ENCODE measurements around the gene MPO. TPM values are rescaled to one million over a fixed set of nuclear protein-coding genes. Genes with fewer than 3 reads are reported as not detected.

The MPO gene
- total and polyA plus RNA-seq, 2 donors (not counting 1 experiment from before 2014, with no cell fraction given): 0.07 TPM; not detected in 1

DNA sequence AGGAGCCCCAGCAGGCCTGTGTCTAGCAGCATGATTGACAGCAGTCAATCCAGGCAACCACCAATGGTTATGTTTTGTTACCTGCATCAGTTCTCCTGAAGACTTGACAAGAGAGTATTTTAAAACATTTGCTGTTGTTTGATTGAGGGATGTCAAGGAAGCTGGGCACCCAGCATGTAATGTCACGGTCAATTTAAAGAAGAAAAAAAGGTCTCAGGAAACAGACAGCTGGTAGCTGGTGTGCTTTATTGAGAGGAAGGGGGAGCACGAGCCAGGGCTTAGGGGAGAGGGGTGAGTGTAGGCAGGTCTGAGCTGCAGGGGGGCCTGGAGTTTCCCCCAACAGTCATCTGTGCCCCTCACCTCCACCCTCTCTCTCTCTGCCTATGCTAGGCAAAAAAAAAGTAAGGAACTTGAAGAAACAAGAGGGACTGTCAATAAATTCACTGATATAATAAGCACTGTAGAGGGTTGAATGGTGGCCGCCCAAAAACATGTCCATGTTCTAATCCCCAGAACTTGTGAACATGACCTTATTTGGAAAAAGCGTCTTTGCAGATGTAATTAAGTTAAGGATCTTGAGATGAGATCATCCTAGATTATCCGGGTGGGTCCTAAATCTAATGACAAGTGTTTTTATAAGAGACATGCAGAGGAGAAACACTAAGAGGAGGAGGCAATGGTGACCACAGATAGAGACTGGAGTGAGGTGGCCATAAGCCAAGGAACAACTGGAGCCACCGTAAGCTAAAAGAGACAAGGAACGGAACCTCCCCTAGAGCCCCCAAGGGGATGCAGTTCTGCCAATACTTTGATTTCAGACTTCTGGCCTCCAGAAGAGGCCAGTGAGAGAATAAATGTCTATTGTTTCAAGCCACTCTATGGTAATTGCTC, 33.3 kb upstream of the MPO start:
- ATAC-seq (ENCODE audit: low read depth): no peak
- no peak overlapping the region for H3K4me3 Mint-ChIP-seq
- Histone ChIP-seq H3K79me2 (ENCODE audit: control insufficient read depth, insufficient read depth, low read length) (peaks cover 14% of the 10 kb centered on the region), H3K36me3 (replicated peaks in 1 of 2; ENCODE audit: control extremely low read depth in 1 of 2, control insufficient read depth in 1 of 2, extremely low read depth in 1 of 2, insufficient read depth in 2 of 2, low read length in 1 of 2) (no peaks in the 10 kb centered on the region), H2AFZ (ENCODE audit: insufficient read depth, low read depth, low read length, poor library complexity, severe bottlenecking) (no peak overlapping the region), H3K9ac (ENCODE audit: low read length) (no peak overlapping the region), H3K27me3 (replicated peaks in 1 of 4; ENCODE audit: control extremely low read depth in 1 of 4, control insufficient read depth in 3 of 4, insufficient read depth in 4 of 4, low read length in 3 of 4) (no peaks in the 10 kb centered on the region), H3K9me3 (ENCODE audit: control extremely low read depth in 1 of 3, control insufficient read depth in 2 of 3, insufficient read depth in 1 of 3, low read length in 2 of 3) (no peaks in the 10 kb centered on the region), H4K20me1 (ENCODE audit: control insufficient read depth, insufficient read depth, low read length, poor library complexity, severe bottlenecking) (no peaks in the 10 kb centered on the region), H3K4me1 (ENCODE audit: control insufficient read depth in 2 of 2, insufficient read depth in 2 of 2, low read length in 2 of 2) (peaks cover 11 to 12% of the 10 kb centered on the region in 2 donors), H3K4me2 (replicated peaks; ENCODE audit: low read depth, low read length, poor library complexity, severe bottlenecking) (no peak overlapping the region), H3K27ac (ENCODE audit: low read length in 2 of 2) (no peak overlapping the region), H3K4me3 (ENCODE audit: control extremely low read depth in 1 of 5, extremely low read depth in 1 of 5, insufficient read depth in 1 of 5, low read depth in 2 of 5, low read length in 4 of 5) (no peak overlapping the region)
- H3K27ac Mint-ChIP-seq: no peak overlapping the region
- intact Hi-C loops (cut with micrococcal nuclease): no loop called here
- 85% methylated on average over 4 of the region's 7 CpGs for WGBS (ENCODE audit: insufficient coverage)
- ChIA-PET CTCF (interaction anchor here (0.5 to 17.9 kb wide), 7 partner anchors 10 to 1497 kb away, joined by 3 to 587 read pairs (median 86); partner anchors contain the start of genes RNF43 and SUPT4H1), POLR2A (interaction anchor here (0.7 to 5.5 kb wide), 2 partner anchors 10 to 13 kb away, joined by 3 to 44 read pairs; partner anchors contain the start of gene TSPOAP1)
- no peak for TF ChIP-seq EZH2 (IDR thresholded peaks at IDR 0.05; ENCODE audit: borderline replicate concordance, insufficient read depth, low read depth, low read length, poor library complexity, severe bottlenecking)
- TF ChIP-seq, protein P1, sequence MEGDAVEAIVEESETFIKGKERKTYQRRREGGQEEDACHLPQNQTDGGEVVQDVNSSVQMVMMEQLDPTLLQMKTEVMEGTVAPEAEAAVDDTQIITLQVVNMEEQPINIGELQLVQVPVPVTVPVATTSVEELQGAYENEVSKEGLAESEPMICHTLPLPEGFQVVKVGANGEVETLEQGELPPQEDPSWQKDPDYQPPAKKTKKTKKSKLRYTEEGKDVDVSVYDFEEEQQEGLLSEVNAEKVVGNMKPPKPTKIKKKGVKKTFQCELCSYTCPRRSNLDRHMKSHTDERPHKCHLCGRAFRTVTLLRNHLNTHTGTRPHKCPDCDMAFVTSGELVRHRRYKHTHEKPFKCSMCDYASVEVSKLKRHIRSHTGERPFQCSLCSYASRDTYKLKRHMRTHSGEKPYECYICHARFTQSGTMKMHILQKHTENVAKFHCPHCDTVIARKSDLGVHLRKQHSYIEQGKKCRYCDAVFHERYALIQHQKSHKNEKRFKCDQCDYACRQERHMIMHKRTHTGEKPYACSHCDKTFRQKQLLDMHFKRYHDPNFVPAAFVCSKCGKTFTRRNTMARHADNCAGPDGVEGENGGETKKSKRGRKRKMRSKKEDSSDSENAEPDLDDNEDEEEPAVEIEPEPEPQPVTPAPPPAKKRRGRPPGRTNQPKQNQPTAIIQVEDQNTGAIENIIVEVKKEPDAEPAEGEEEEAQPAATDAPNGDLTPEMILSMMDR (IDR thresholded peaks at IDR 0.05): no peak
- DNase-seq: no peak
- H3K4me1 Mint-ChIP-seq: peaks cover 14% of the 10 kb centered on the region
- H3K9me3 Mint-ChIP-seq (ENCODE audit: insufficient read depth): no peaks in the 10 kb centered on the region
- H3K27me3 Mint-ChIP-seq: no peaks in the 10 kb centered on the region

- intact Hi-C loops (cut with micrococcal nuclease): no loop called here
- Histone ChIP-seq H3K27ac (ENCODE audit: low read length in 2 of 2) (no peak overlapping the region), H3K4me2 (replicated peaks; ENCODE audit: low read depth, low read length, poor library complexity, severe bottlenecking) (no peak overlapping the region), H2AFZ (ENCODE audit: insufficient read depth, low read depth, low read length, poor library complexity, severe bottlenecking) (no peak overlapping the region), H3K4me1 (ENCODE audit: control insufficient read depth in 2 of 2, insufficient read depth in 2 of 2, low read length in 2 of 2) (peaks cover 8% of the 10 kb centered on the region in 2 donors), H3K4me3 (ENCODE audit: control extremely low read depth in 1 of 5, extremely low read depth in 1 of 5, insufficient read depth in 1 of 5, low read depth in 2 of 5, low read length in 4 of 5) (no peak overlapping the region), H3K9me3 (ENCODE audit: control extremely low read depth in 1 of 3, control insufficient read depth in 2 of 3, insufficient read depth in 1 of 3, low read length in 2 of 3) (no peaks in the 10 kb centered on the region), H3K27me3 (replicated peaks in 1 of 4; ENCODE audit: control extremely low read depth in 1 of 4, control insufficient read depth in 3 of 4, insufficient read depth in 4 of 4, low read length in 3 of 4) (no peaks in the 10 kb centered on the region), H3K36me3 (replicated peaks in 1 of 2; ENCODE audit: control extremely low read depth in 1 of 2, control insufficient read depth in 1 of 2, extremely low read depth in 1 of 2, insufficient read depth in 2 of 2, low read length in 1 of 2) (no peaks in the 10 kb centered on the region), H3K9ac (ENCODE audit: low read length) (no peak overlapping the region), H4K20me1 (ENCODE audit: control insufficient read depth, insufficient read depth, low read length, poor library complexity, severe bottlenecking) (no peaks in the 10 kb centered on the region), H3K79me2 (ENCODE audit: control insufficient read depth, insufficient read depth, low read length) (peaks cover 4% of the 10 kb centered on the region)
- Mint-ChIP-seq H3K4me1 (peaks cover 9% of the 10 kb centered on the region), H3K27me3 (no peaks in the 10 kb centered on the region), H3K4me3 (no peak overlapping the region), H3K27ac (no peak overlapping the region), H3K9me3 (ENCODE audit: insufficient read depth) (no peaks in the 10 kb centered on the region)
- POLR2A ChIA-PET: no interaction called here
- ATAC-seq (ENCODE audit: low read depth): no peak
- TF ChIP-seq, protein P1 (IDR thresholded peaks at IDR 0.05): no peak
- TF ChIP-seq EZH2 (IDR thresholded peaks at IDR 0.05; ENCODE audit: borderline replicate concordance, insufficient read depth, low read depth, low read length, poor library complexity, severe bottlenecking): no peak
- CTCF ChIA-PET: interaction anchor here (0.7 to 17.9 kb wide), 5 partner anchors 9 to 160 kb away, joined by 3 to 587 read pairs (median 4); no protein-coding TSS in a partner anchor
- no CpG with 5 or more reads among the region's 1 CpG for WGBS (ENCODE audit: insufficient coverage)
- peak; percentile 8 for DNase-seq
Observed at GRCh38 chr17:58312829-58313228, 32.1 kb upstream of the MPO start.
